ENCODE measurements around the gene MS4A10.

GRCh38 chr11:60848714-60849151 lies 63.6 kb downstream of the MS4A10 start:
- TF ChIP-seq TCF12 (IDR thresholded peaks at IDR 0.05; ENCODE audit: low read depth) (no peak), REST (IDR thresholded peaks at IDR 0.05; ENCODE audit: low read depth) (no peak), TEAD4 (IDR thresholded peaks at IDR 0.05) (no peak)
